ENCODE results near the gene TAF11L6. TPM values are rescaled to one million over a fixed set of nuclear protein-coding genes. Genes with fewer than 3 reads are reported as not detected.

Gene TAF11L6
- not detected in 2 replicates for total RNA-seq

GRCh38 chr5:17528369-17528768, at the start of gene TAF11L6:
Gene TAF11L6, plus strand, starts transcription at chr5:17528669.

GRCh38 chr5:17497931-17498330, 30.5 kb upstream of the TAF11L6 start, which contains the start of gene TAF11L2:
Gene TAF11L2, plus strand, starts transcription at chr5:17498231.

GRCh38 chr5:17518067-17518466, 10.4 kb upstream of the TAF11L6 start, which contains the start of gene TAF11L3:
Gene TAF11L3, plus strand, starts transcription at chr5:17518367.

GRCh38 chr5:17521501-17521900, 7.0 kb upstream of the TAF11L6 start, which contains the start of gene TAF11L4:
Gene TAF11L4, plus strand, starts transcription at chr5:17521801.

GRCh38 chr5:17524935-17525334, 3.5 kb upstream of the TAF11L6 start, which contains the start of gene TAF11L5:
Gene TAF11L5, plus strand, starts transcription at chr5:17525235.

Other genes with a start within 250 kb of the TAF11L6 start
- not detected in 2 replicates for gene TAF11L2, start 30.4 kb upstream of the TAF11L6 start, total RNA-seq
- gene TAF11L3, start 10.3 kb upstream of the TAF11L6 start, total RNA-seq, result not detected in 2 replicates
- not detected in 2 replicates for gene TAF11L4, start 6.9 kb upstream of the TAF11L6 start, total RNA-seq
- gene TAF11L5, start 3.4 kb upstream of the TAF11L6 start, total RNA-seq, result not detected in 2 replicates
- gene TAF11L7, start 57.1 kb downstream of the TAF11L6 start, total RNA-seq, result not detected in 2 replicates
- not detected in 2 replicates for gene TAF11L8, start 62.3 kb downstream of the TAF11L6 start, total RNA-seq
- not detected in 2 replicates for gene TAF11L9, start 65.7 kb downstream of the TAF11L6 start, total RNA-seq
- gene TAF11L10, start 69.2 kb downstream of the TAF11L6 start, total RNA-seq, result not detected in 2 replicates
- gene TAF11L11, start 75.5 kb downstream of the TAF11L6 start, total RNA-seq, result not detected in 2 replicates
- not detected in 2 replicates for gene TAF11L12, start 81.7 kb downstream of the TAF11L6 start, total RNA-seq
- gene TAF11L13, start 103.4 kb downstream of the TAF11L6 start, total RNA-seq, result not detected in 2 replicates
- not detected in 2 replicates for gene TAF11L14, start 105.8 kb downstream of the TAF11L6 start, total RNA-seq